Stomach (tissue), 4 donors: ENCODE measurements around the gene RPS5.

ENCODE experiments used
- POLR2A ChIP-seq, 4 donors: fragments of 450-650 bp; IDR thresholded peaks; one replicate each; pipeline ENCODE4 v1.6.1; 2016; ENCODE audit warnings: antibody characterized with exemption in 4 of 4, control low read depth in 2 of 4, mild to moderate bottlenecking in 1 of 4, moderate library complexity in 1 of 4
- TF ChIP-seq, protein P1 (sequence below), 7 experiments: fragments of 450-650 bp in 4 of 7; fragments of 200-600 bp in 3 of 7; sonication (generic) in 3 of 7; IDR thresholded peaks; one replicate each; pipeline ENCODE4 v1.5.1; 2016 to 2019; ENCODE audit warnings: antibody characterized with exemption in 7 of 7, control low read depth in 2 of 7, mild to moderate bottlenecking in 1 of 7

- TF ChIP-seq, protein P1, sequence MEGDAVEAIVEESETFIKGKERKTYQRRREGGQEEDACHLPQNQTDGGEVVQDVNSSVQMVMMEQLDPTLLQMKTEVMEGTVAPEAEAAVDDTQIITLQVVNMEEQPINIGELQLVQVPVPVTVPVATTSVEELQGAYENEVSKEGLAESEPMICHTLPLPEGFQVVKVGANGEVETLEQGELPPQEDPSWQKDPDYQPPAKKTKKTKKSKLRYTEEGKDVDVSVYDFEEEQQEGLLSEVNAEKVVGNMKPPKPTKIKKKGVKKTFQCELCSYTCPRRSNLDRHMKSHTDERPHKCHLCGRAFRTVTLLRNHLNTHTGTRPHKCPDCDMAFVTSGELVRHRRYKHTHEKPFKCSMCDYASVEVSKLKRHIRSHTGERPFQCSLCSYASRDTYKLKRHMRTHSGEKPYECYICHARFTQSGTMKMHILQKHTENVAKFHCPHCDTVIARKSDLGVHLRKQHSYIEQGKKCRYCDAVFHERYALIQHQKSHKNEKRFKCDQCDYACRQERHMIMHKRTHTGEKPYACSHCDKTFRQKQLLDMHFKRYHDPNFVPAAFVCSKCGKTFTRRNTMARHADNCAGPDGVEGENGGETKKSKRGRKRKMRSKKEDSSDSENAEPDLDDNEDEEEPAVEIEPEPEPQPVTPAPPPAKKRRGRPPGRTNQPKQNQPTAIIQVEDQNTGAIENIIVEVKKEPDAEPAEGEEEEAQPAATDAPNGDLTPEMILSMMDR (IDR thresholded peaks at IDR 0.05) = no peak
- no peak for TF ChIP-seq POLR2A (IDR thresholded peaks at IDR 0.05)
Observed at GRCh38 chr19:58409010-58409790, 22.1 kb downstream of the RPS5 start.
